SK-N-SH treated with all-trans-retinoic acid at 6 μM for 48 hours (cell line): Measurements from ENCODE around the gene UBE2H.

ENCODE experiments used
- ARNTL ChIP-seq: fragments of 450-650 bp; formaldehyde crosslinking; IDR thresholded peaks from 2 replicates; pipeline ENCODE4 v1.5.0; 2020; ENCODE audit warnings: low read depth, mild to moderate bottlenecking, moderate library complexity, borderline replicate concordance
- CSDC2 ChIP-seq: fragments of 250-450 bp; sonication (Bioruptor Pico); IDR thresholded peaks from 2 replicates; pipeline ENCODE4 v1.5.0; 2020; ENCODE audit warnings: mild to moderate bottlenecking, moderate library complexity
- PATZ1 ChIP-seq: fragments of 250-450 bp; sonication (Bioruptor Pico); IDR thresholded peaks from 2 replicates; pipeline ENCODE4 v1.8.0; 2020; ENCODE audit warnings: mild to moderate bottlenecking, moderate library complexity, borderline replicate concordance
- RARB ChIP-seq: fragments of 250-450 bp; sonication (Bioruptor Pico); IDR thresholded peaks from 2 replicates; pipeline ENCODE4 v1.8.0; 2021; ENCODE audit warnings: mild to moderate bottlenecking, moderate library complexity
- ZFP3 ChIP-seq: fragments of 250-450 bp; sonication (Bioruptor Pico); IDR thresholded peaks from 2 replicates; pipeline ENCODE4 v1.5.0; 2020; ENCODE audit warnings: mild to moderate bottlenecking, moderate library complexity
- ZFP30 ChIP-seq: fragments of 450-650 bp; formaldehyde crosslinking; IDR thresholded peaks from 2 replicates; pipeline ENCODE4 v1.5.0; 2022; ENCODE audit warnings: mild to moderate bottlenecking, moderate library complexity
- TF ChIP-seq, protein P1 (sequence below): fragments of 250-450 bp; sonication (Bioruptor Pico); IDR thresholded peaks from 2 replicates; pipeline ENCODE4 v1.5.1; 2020; ENCODE audit warnings: low read depth, mild to moderate bottlenecking, moderate library complexity

- TF ChIP-seq RARB (no peak), ZFP3 (CRISPR knock-in tag) (0 out of 2 replicates have a peak, but pooled peaks have one; percentile 34), CSDC2 (CRISPR knock-in tag) (no peak), PATZ1 (CRISPR knock-in tag) (no peak), ARNTL (CRISPR knock-in tag) (no peak), ZFP30 (CRISPR knock-in tag) (no peak)
- TF ChIP-seq, protein P1, sequence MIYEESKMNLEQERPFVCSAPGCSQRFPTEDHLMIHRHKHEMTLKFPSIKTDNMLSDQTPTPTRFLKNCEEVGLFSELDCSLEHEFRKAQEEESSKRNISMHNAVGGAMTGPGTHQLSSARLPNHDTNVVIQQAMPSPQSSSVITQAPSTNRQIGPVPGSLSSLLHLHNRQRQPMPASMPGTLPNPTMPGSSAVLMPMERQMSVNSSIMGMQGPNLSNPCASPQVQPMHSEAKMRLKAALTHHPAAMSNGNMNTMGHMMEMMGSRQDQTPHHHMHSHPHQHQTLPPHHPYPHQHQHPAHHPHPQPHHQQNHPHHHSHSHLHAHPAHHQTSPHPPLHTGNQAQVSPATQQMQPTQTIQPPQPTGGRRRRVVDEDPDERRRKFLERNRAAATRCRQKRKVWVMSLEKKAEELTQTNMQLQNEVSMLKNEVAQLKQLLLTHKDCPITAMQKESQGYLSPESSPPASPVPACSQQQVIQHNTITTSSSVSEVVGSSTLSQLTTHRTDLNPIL, result peak; percentile 9; the same call in 1 of the 2 replicates
These were observed 29.1 kb downstream of the UBE2H start for GRCh38 chr7:129923709-129924108.
